MCF 10A (cell line): ENCODE measurements around the gene BCL2A1. TPM values are rescaled to one million over a fixed set of nuclear protein-coding genes. Genes with fewer than 3 reads are reported as not detected.
"Not testable (repeated sequence)": the region's sequence is repeated elsewhere in the genome, so short reads cannot be mapped to it uniquely, and the experiment has no call there.

ENCODE experiments used
- BruUV-seq: library from RNA; stranded (reverse); fragments of 400-500 nt; replicated peaks from 2 replicates; lab custom pipeline; 2021; lab: Mats Ljungman, UMichigan
- CTCF ChIA-PET: fragments of 300-600 bp; sonication (Branson Sonifier 250); formaldehyde crosslinking; extraction: SDS; loops from one replicate; lab custom pipeline; 2021; ENCODE audit warnings: antibody characterized with exemption, inconsistent platforms; lab: Yijun Ruan, JAX
- POLR2A ChIA-PET: fragments of 300-600, 350-650 bp; sonication (Branson Sonifier 250); formaldehyde crosslinking; extraction: SDS; loops from one replicate; lab custom pipeline; 2020; ENCODE audit warnings: antibody characterized with exemption, inconsistent platforms; lab: Yijun Ruan, JAX
- DNase-seq: peaks from one replicate; pipeline ENCODE4 v3.0.0-alpha.2; 2018; ENCODE audit not compliant: unreplicated experiment
- H3K27ac Mint-ChIP-seq: one replicate; pipeline ENCODE4 v1.8.0; 2022; ENCODE audit warnings: mild to moderate bottlenecking, low read depth, mixed read lengths; ENCODE audit not compliant: unreplicated experiment
- H3K27me3 Mint-ChIP-seq: one replicate; pipeline ENCODE4 v1.8.0; 2022; ENCODE audit warnings: mixed read lengths; ENCODE audit not compliant: insufficient read depth, unreplicated experiment
- H3K36me3 Mint-ChIP-seq: one replicate; pipeline ENCODE4 v1.8.0; 2022; ENCODE audit warnings: mild to moderate bottlenecking, moderate library complexity, mixed read lengths; ENCODE audit not compliant: insufficient read depth, unreplicated experiment
- H3K4me1 Mint-ChIP-seq: one replicate; pipeline ENCODE4 v1.8.0; 2022; ENCODE audit warnings: mixed read lengths; ENCODE audit not compliant: insufficient read depth, unreplicated experiment
- H3K4me3 Mint-ChIP-seq: one replicate; pipeline ENCODE4 v1.8.0; 2022; ENCODE audit warnings: mild to moderate bottlenecking, moderate library complexity, mixed read lengths; ENCODE audit not compliant: unreplicated experiment
- H3K9me3 Mint-ChIP-seq: one replicate; pipeline ENCODE4 v1.8.0; 2022; ENCODE audit warnings: mixed read lengths; ENCODE audit not compliant: unreplicated experiment
- intact Hi-C: fragments of 100-400 bp; cut with micrococcal nuclease; formaldehyde crosslinking; loops from 2 replicates; pipeline ENCODE4 v1.14.1; 2022
- total RNA-seq: library from RNA; stranded (reverse); gene quantifications from 2 replicates; pipeline ENCODE4 v1.2.3, GENCODE V29; 2022
- TF ChIP-seq, protein P1 (sequence below): fragments of 200-600 bp; IDR thresholded peaks from one replicate; pipeline ENCODE4 v1.8.0; 2022; ENCODE audit warnings: antibody characterized with exemption, mild to moderate bottlenecking; ENCODE audit not compliant: unreplicated experiment

The BCL2A1 gene
- total RNA-seq, 1 experiment from 2014 or later, result not detected

DNA sequence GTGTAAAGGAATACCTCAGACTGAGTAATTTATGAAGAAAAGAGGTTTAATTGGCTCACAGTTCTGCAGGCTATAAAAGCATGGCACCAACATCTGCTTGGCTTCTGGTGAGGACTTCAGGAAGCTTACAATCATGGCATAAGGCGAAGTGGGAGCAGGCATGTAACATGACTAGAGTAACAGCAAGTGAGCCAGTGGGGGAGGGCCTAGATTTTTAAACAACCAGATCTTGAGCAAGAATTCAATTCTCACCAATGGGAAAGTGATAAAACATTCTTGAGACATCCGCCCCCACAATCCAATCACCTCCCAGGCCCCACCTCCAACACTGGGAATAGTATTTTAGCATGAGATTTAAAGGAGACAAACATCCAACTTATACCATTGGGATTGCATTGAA, 44.2 kb upstream of the BCL2A1 start:
- Mint-ChIP-seq H3K27ac (no peak overlapping the region), H3K9me3 (peaks cover 6% of the 10 kb centered on the region), H3K4me1 (peaks cover 8% of the 10 kb centered on the region), H3K4me3 (no peak overlapping the region), H3K36me3 (no peaks in the 10 kb centered on the region), H3K27me3 (no peaks in the 10 kb centered on the region)
- ChIA-PET POLR2A (no interaction called here), CTCF (interaction anchor here (1.1 kb wide), 1 partner anchor 9 kb away, joined by 3 read pairs; no protein-coding TSS in a partner anchor)
- BruUV-seq, result no TSS peak
- intact Hi-C loops, result no loop called here
- no peak for DNase-seq
- TF ChIP-seq, protein P1, sequence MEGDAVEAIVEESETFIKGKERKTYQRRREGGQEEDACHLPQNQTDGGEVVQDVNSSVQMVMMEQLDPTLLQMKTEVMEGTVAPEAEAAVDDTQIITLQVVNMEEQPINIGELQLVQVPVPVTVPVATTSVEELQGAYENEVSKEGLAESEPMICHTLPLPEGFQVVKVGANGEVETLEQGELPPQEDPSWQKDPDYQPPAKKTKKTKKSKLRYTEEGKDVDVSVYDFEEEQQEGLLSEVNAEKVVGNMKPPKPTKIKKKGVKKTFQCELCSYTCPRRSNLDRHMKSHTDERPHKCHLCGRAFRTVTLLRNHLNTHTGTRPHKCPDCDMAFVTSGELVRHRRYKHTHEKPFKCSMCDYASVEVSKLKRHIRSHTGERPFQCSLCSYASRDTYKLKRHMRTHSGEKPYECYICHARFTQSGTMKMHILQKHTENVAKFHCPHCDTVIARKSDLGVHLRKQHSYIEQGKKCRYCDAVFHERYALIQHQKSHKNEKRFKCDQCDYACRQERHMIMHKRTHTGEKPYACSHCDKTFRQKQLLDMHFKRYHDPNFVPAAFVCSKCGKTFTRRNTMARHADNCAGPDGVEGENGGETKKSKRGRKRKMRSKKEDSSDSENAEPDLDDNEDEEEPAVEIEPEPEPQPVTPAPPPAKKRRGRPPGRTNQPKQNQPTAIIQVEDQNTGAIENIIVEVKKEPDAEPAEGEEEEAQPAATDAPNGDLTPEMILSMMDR, result no peak

DNA sequence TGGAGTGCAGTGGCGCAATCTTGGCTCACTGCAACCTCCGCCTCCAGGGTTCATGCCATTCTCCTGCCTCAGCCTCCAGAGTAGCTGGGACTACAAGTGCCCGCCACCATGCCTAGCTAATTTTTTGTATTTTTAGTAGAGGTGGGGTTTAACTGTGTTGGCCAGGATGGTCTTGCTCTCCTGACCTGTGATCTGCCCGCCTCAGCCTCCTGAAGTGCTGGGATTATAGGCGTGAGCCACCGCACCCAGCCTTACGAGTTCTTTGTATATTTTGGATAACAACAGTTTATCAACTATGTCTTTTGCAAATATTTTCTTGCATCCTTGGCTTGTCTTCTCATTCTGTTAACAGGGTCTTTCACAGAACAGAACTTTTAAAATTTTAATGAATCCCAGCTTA, 43.2 kb upstream of the BCL2A1 start:
- peaks cover 11% of the 10 kb centered on the region for H3K4me1 Mint-ChIP-seq
- DNase-seq, intact Hi-C loops, H3K27ac Mint-ChIP-seq, POLR2A ChIA-PET, H3K9me3 Mint-ChIP-seq, BruUV-seq, H3K27me3 Mint-ChIP-seq, H3K36me3 Mint-ChIP-seq, H3K4me3 Mint-ChIP-seq: not testable (repeated sequence)
- CTCF ChIA-PET, result interaction anchor here (0.8 to 1.1 kb wide), 2 partner anchors 10 to 117 kb away, joined by 3 read pairs; partner anchors contain the start of gene MTHFS

- no TSS peak for BruUV-seq
These were observed 41.2 kb upstream of the BCL2A1 start for GRCh38 chr15:80012060-80012726.

DNA sequence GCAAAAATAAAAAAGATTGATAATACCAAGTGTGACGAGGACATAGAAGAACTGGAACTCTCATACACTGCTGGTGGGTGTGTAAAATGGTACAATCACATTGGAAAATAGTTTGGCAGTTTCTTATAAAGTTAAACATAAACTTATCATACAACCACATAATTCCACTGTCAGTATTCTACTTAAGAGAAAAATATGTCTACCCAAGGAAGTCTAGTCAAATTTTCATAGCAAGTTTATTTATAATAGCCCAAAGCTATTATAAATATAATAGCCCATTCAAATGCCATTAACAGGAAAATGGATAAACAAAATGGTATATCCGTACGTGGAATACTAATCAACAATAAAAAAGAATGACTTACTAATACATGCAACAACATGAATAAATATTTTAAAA, 40.6 kb upstream of the BCL2A1 start:
- Mint-ChIP-seq H3K4me3 (no peak overlapping the region), H3K4me1 (peaks cover 11% of the 10 kb centered on the region), H3K9me3 (peaks cover 6% of the 10 kb centered on the region), H3K27me3 (no peaks in the 10 kb centered on the region), H3K27ac (no peak overlapping the region), H3K36me3 (no peaks in the 10 kb centered on the region)
- no TSS peak for BruUV-seq
- intact Hi-C loops, result no loop called here
- TF ChIP-seq, protein P1, result no peak
- ChIA-PET POLR2A (interaction anchor here (0.6 to 1.1 kb wide), 2 partner anchors 20 to 52 kb away, joined by 3 to 4 read pairs; no protein-coding TSS in a partner anchor), CTCF (interaction anchor here (1.5 kb wide), 1 partner anchor 19 kb away, joined by 3 read pairs; no protein-coding TSS in a partner anchor)
- DNase-seq, result no peak

More at GRCh38 chr15:80012060-80012726, 41.2 kb upstream of the BCL2A1 start:
- no peak for DNase-seq
- Mint-ChIP-seq H3K4me1 (peaks cover 11% of the 10 kb centered on the region), H3K4me3 (no peak overlapping the region), H3K27me3 (no peaks in the 10 kb centered on the region), H3K27ac (no peak overlapping the region), H3K9me3 (peaks cover 6% of the 10 kb centered on the region), H3K36me3 (no peaks in the 10 kb centered on the region)
- CTCF ChIA-PET, result interaction anchor here (1.5 kb wide), 1 partner anchor 19 kb away, joined by 3 read pairs; no protein-coding TSS in a partner anchor
- TF ChIP-seq, protein P1, result no peak
- POLR2A ChIA-PET, result interaction anchor here (1.1 kb wide), 1 partner anchor 51 kb away, joined by 3 read pairs; no protein-coding TSS in a partner anchor
- intact Hi-C loops, result no loop called here

- CTCF ChIA-PET, result interaction anchor here (1.5 kb wide), 1 partner anchor 18 kb away, joined by 3 read pairs; no protein-coding TSS in a partner anchor
- H3K27me3 Mint-ChIP-seq, H3K4me3 Mint-ChIP-seq, H3K9me3 Mint-ChIP-seq, BruUV-seq, intact Hi-C loops, H3K36me3 Mint-ChIP-seq: not testable (repeated sequence)
- POLR2A ChIA-PET, result interaction anchor here (0.6 to 0.7 kb wide), 2 partner anchors 20 to 114 kb away, joined by 3 to 4 read pairs; no protein-coding TSS in a partner anchor
- peak; percentile 68 for DNase-seq
- Mint-ChIP-seq H3K27ac (peak overlapping the region; percentile 75), H3K4me1 (peaks cover 11% of the 10 kb centered on the region)
These were observed 40.1 kb upstream of the BCL2A1 start for GRCh38 chr15:80011041-80011523.
